ENCODE data around the gene HCN2.
"Not testable (repeated sequence)": the region's sequence is repeated elsewhere in the genome, so short reads cannot be mapped to it uniquely, and the experiment has no call there.

HCN2 gene

GRCh38 chr19:585551-586110 lies 4.0 kb upstream of the HCN2 start:
- DNase-seq = no peak

- peak; percentile 55 for DNase-seq
These were observed 1.5 kb upstream of the HCN2 start for GRCh38 chr19:588093-588740.

- peak; percentile 48 for DNase-seq
These were observed 664 bp upstream of the HCN2 start for GRCh38 chr19:588741-589692.

GRCh38 chr19:590396-590745 lies 690 bp downstream of the HCN2 start:
- DNase-seq = no peak

- no peak for DNase-seq
These were observed 1.0 kb downstream of the HCN2 start for GRCh38 chr19:590750-591098.

GRCh38 chr19:591099-591958 lies 1.6 kb downstream of the HCN2 start:
- DNase-seq = peak; percentile 79

GRCh38 chr19:592101-592500 lies 2.4 kb downstream of the HCN2 start:
- DNase-seq = no peak

GRCh38 chr19:593055-593454 lies 3.4 kb downstream of the HCN2 start:
- DNase-seq = no peak

- DNase-seq = no peak
These were observed 3.8 kb downstream of the HCN2 start for GRCh38 chr19:593505-593904.

- no peak for DNase-seq
These were observed 4.7 kb downstream of the HCN2 start for GRCh38 chr19:594265-594870.

GRCh38 chr19:595326-596262 lies 5.9 kb downstream of the HCN2 start:
- DNase-seq = no peak

- no peak for DNase-seq
These were observed 6.6 kb downstream of the HCN2 start for GRCh38 chr19:596263-596655.

GRCh38 chr19:597406-598315 lies 8.0 kb downstream of the HCN2 start:
- no peak for DNase-seq

GRCh38 chr19:601310-601709 lies 11.6 kb downstream of the HCN2 start:
- no peak for DNase-seq

GRCh38 chr19:601790-602189 lies 12.1 kb downstream of the HCN2 start:
- no peak for DNase-seq

GRCh38 chr19:602391-603301 lies 13.0 kb downstream of the HCN2 start:
- no peak for DNase-seq

- not testable (repeated sequence) for DNase-seq
These were observed 13.6 kb downstream of the HCN2 start for GRCh38 chr19:603302-603639.

- not testable (repeated sequence) for DNase-seq
These were observed 14.1 kb downstream of the HCN2 start for GRCh38 chr19:603779-604178.

GRCh38 chr19:604355-604754 lies 14.7 kb downstream of the HCN2 start:
- no peak for DNase-seq
